CD4-positive, alpha-beta T cell (primary cell): ENCODE results near the gene LIPG. TPM values are rescaled to one million over a fixed set of nuclear protein-coding genes. Genes with fewer than 3 reads are reported as not detected.

Experiments used
- ATAC-seq: fragments of 200-7000 bp; cut with Tn5 transposase; one replicate; pipeline ENCODE4 v1.10.0; 2022; ENCODE audit warnings: mild to moderate bottlenecking; ENCODE audit not compliant: poor library complexity
- CTCF ChIA-PET: fragments of 350-600 bp; sonication (Branson Sonifier 250); formaldehyde crosslinking; loops from one replicate; lab custom pipeline; 2021; ENCODE audit warnings: antibody characterized with exemption, inconsistent platforms; lab: Charles Lee
- POLR2A ChIA-PET: fragments of 350-600 bp; sonication (Branson Sonifier 250); formaldehyde crosslinking; loops from one replicate; lab custom pipeline; 2021; ENCODE audit warnings: antibody characterized with exemption, inconsistent platforms; lab: Charles Lee
- DNase-seq, 14 experiments: peaks; one replicate each; pipeline ENCODE4 v3.0.0-alpha.2; 2013 to 2020; ENCODE audit warnings: mixed read lengths in 2 of 14
- H3K27ac ChIP-seq, 2 donors: one replicate each; pipeline versions ENCODE4 v1.5.1 to v1.7.0; 2013; ENCODE audit warnings: low read length in 2 of 2, low read depth in 1 of 2, mild to moderate bottlenecking in 1 of 2
- H3K27me3 ChIP-seq, 2 experiments: 1 replicate in 1 of 2; 2 replicates in 1 of 2; pipeline versions ENCODE4 v1.6.1 to v1.7.0; 2013; ENCODE audit warnings: low read length in 2 of 2, control low read depth in 1 of 2, mild to moderate bottlenecking in 1 of 2, moderate library complexity in 1 of 2; ENCODE audit not compliant: insufficient read depth in 2 of 2, control insufficient read depth in 1 of 2
- H3K36me3 ChIP-seq: one replicate; pipeline ENCODE4 v1.6.1; 2013; ENCODE audit warnings: low read length, control low read depth; ENCODE audit not compliant: insufficient read depth
- H3K4me1 ChIP-seq: one replicate; pipeline ENCODE4 v1.6.1; 2013; ENCODE audit warnings: low read length, control low read depth; ENCODE audit not compliant: insufficient read depth
- H3K4me3 ChIP-seq: one replicate; pipeline ENCODE4 v1.5.1; 2013; ENCODE audit warnings: mild to moderate bottlenecking, low read length, moderate library complexity
- H3K9me3 ChIP-seq, 2 experiments: 1 replicate in 1 of 2; 2 replicates in 1 of 2; pipeline versions ENCODE4 v1.6.1 to v1.7.0; 2013; ENCODE audit warnings: low read length in 2 of 2, mild to moderate bottlenecking in 2 of 2, control low read depth in 1 of 2, moderate library complexity in 1 of 2; ENCODE audit not compliant: control insufficient read depth in 1 of 2, insufficient read depth in 1 of 2
- H3K27ac Mint-ChIP-seq: one replicate; pipeline ENCODE4 v1.8.0; 2020; ENCODE audit warnings: mixed read lengths
- H3K27me3 Mint-ChIP-seq: one replicate; pipeline ENCODE4 v1.8.0; 2021; ENCODE audit warnings: mixed read lengths
- H3K36me3 Mint-ChIP-seq: one replicate; pipeline ENCODE4 v1.8.0; 2021; ENCODE audit warnings: low read depth, mixed read lengths
- H3K4me1 Mint-ChIP-seq: one replicate; pipeline ENCODE4 v1.8.0; 2021; ENCODE audit warnings: low read depth, mixed read lengths
- H3K4me3 Mint-ChIP-seq: one replicate; pipeline ENCODE4 v1.8.0; 2020; ENCODE audit warnings: mild to moderate bottlenecking, mixed read lengths
- H3K9me3 Mint-ChIP-seq: one replicate; pipeline ENCODE4 v1.8.0; 2020; ENCODE audit warnings: mixed read lengths
- CTCF ChIP-seq: fragments of 200-600 bp; IDR thresholded peaks from one replicate; pipeline ENCODE4 v1.8.0; 2022; ENCODE audit warnings: antibody characterized with exemption, mild to moderate bottlenecking
- intact Hi-C, 2 experiments: fragments of 100-400 bp; cut with DNase I in 1 of 2; cut with micrococcal nuclease in 1 of 2; formaldehyde crosslinking; loops; one replicate each; pipeline versions ENCODE4 v1.15.1 to v1.9.0; 2023 to 2025; cut with DNase I, micrococcal nuclease
- total RNA-seq, 174 experiments: library from RNA in 2 of 174; stranded (reverse) in 2 of 174; gene quantifications; one replicate each; pipeline ENCODE4 v1.2.3 and lab custom pipeline; 2021 to 2026

The LIPG gene
- total RNA-seq, 2 experiments from 2014 or later: not detected

GRCh38 chr18:49608366-49609255 lies 46.8 kb downstream of the LIPG start:
- peaks cover 0 to 6% of the 10 kb centered on the region in 2 experiments for H3K27me3 ChIP-seq
- Mint-ChIP-seq H3K36me3 (no peaks in the 10 kb centered on the region), H3K4me3 (no peak overlapping the region), H3K27ac (no peak overlapping the region), H3K4me1 (no peaks in the 10 kb centered on the region), H3K9me3 (peaks cover 6% of the 10 kb centered on the region), H3K27me3 (peaks cover 21% of the 10 kb centered on the region)
- peaks cover 0 to 6% of the 10 kb centered on the region in 2 experiments for H3K9me3 ChIP-seq
- no peak for TF ChIP-seq CTCF
- POLR2A ChIA-PET: no interaction called here
- no peaks in the 10 kb centered on the region for H3K4me1 ChIP-seq
- CTCF ChIA-PET: interaction anchor here (1.6 kb wide), 1 partner anchor 8 kb away, joined by 5 read pairs; no protein-coding TSS in a partner anchor
- ATAC-seq (no peak), DNase-seq (no peak)
- no peak overlapping the region for H3K27ac ChIP-seq
- intact Hi-C loops: no loop called here
- H3K4me3 ChIP-seq: no peak overlapping the region
- no peaks in the 10 kb centered on the region for H3K36me3 ChIP-seq

- Mint-ChIP-seq H3K4me3 (no peak overlapping the region), H3K9me3 (peaks cover 6% of the 10 kb centered on the region), H3K27ac (no peak overlapping the region), H3K27me3 (peaks cover 13% of the 10 kb centered on the region), H3K4me1 (no peaks in the 10 kb centered on the region), H3K36me3 (no peaks in the 10 kb centered on the region)
- no peak for TF ChIP-seq CTCF
- no peak overlapping the region for H3K4me3 ChIP-seq
- no peak for DNase-seq
- ATAC-seq: no peak
- H3K9me3 ChIP-seq: peaks cover 0 to 6% of the 10 kb centered on the region in 2 experiments
- H3K27me3 ChIP-seq: peaks cover 0 to 6% of the 10 kb centered on the region in 2 experiments
- ChIA-PET CTCF (interaction anchor here (1.6 kb wide), 1 partner anchor 9 kb away, joined by 5 read pairs; no protein-coding TSS in a partner anchor), POLR2A (no interaction called here)
- no peaks in the 10 kb centered on the region for H3K4me1 ChIP-seq
- H3K36me3 ChIP-seq: no peaks in the 10 kb centered on the region
- H3K27ac ChIP-seq: no peak overlapping the region
- intact Hi-C loops: no loop called here
Observed at GRCh38 chr18:49609256-49610021, 47.6 kb downstream of the LIPG start.

GRCh38 chr18:49610022-49610445 lies 48.2 kb downstream of the LIPG start:
- no peak overlapping the region for H3K27ac Mint-ChIP-seq
- H3K4me3 Mint-ChIP-seq: no peak overlapping the region
- intact Hi-C loops: no loop called here
- H3K4me1 Mint-ChIP-seq: no peaks in the 10 kb centered on the region
- POLR2A ChIA-PET: no interaction called here
- TF ChIP-seq CTCF: no peak
- peaks cover 9% of the 10 kb centered on the region for H3K27me3 Mint-ChIP-seq
- peaks cover 6% of the 10 kb centered on the region for H3K9me3 Mint-ChIP-seq
- CTCF ChIA-PET: interaction anchor here (1.6 kb wide), 1 partner anchor 10 kb away, joined by 5 read pairs; no protein-coding TSS in a partner anchor
- ATAC-seq (no peak), DNase-seq (no peak)
- H3K27ac ChIP-seq: no peak overlapping the region
- H3K27me3 ChIP-seq: peaks cover 0 to 6% of the 10 kb centered on the region in 2 experiments
- peaks cover 0 to 6% of the 10 kb centered on the region in 2 experiments for H3K9me3 ChIP-seq
- no peak overlapping the region for H3K4me3 ChIP-seq
- H3K4me1 ChIP-seq: no peaks in the 10 kb centered on the region
- no peaks in the 10 kb centered on the region for H3K36me3 ChIP-seq
- H3K36me3 Mint-ChIP-seq: no peaks in the 10 kb centered on the region
